ENCODE measurements around the gene GAPVD1.
"Not testable (repeated sequence)": the region's sequence is repeated elsewhere in the genome, so short reads cannot be mapped to it uniquely, and the experiment has no call there.

Gene GAPVD1

GRCh38 chr9:125370786-125371185, 109.2 kb downstream of the GAPVD1 start:
- no peak for DNase-seq (ENCODE audit: low read depth in 2 of 2)

DNA sequence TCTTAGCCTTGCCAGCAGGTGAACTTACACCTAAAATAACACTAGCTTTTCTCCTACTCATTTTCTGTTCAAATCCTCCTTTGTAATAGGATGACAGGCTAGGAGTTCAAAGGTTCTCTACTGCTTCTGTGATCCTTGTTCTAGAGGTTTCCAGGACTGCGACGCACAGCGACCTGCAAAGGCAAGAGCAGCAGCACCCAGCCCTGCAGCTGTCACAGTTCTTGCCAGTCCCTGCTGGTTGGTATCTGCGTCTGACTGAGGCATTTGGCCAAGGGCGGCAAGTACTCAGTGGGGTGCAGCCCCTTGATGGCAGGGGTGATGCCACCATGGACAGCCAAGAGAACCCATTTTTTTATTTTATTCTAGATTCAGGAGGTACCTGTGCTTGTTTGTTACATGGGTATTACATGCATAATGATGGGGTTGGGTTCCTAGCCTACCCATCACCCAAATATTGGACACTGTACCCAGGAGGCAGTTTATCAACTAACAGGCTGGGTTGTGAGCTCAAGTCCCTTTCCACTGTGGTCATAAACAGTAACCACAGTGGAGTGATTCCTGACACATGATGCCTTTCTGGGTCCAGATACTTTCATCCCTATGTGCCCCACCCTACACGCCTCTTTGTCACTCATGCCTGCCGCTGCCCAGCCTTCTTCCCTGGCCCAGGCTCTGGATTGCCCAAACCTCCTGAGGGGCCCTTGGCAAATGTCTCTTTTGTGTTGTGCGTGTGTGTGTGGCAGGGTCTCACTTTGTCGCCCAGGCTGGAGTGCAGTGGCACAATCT, 111.0 kb downstream of the GAPVD1 start:
- DNase-seq (ENCODE audit: low read depth in 2 of 2): no peak

DNA sequence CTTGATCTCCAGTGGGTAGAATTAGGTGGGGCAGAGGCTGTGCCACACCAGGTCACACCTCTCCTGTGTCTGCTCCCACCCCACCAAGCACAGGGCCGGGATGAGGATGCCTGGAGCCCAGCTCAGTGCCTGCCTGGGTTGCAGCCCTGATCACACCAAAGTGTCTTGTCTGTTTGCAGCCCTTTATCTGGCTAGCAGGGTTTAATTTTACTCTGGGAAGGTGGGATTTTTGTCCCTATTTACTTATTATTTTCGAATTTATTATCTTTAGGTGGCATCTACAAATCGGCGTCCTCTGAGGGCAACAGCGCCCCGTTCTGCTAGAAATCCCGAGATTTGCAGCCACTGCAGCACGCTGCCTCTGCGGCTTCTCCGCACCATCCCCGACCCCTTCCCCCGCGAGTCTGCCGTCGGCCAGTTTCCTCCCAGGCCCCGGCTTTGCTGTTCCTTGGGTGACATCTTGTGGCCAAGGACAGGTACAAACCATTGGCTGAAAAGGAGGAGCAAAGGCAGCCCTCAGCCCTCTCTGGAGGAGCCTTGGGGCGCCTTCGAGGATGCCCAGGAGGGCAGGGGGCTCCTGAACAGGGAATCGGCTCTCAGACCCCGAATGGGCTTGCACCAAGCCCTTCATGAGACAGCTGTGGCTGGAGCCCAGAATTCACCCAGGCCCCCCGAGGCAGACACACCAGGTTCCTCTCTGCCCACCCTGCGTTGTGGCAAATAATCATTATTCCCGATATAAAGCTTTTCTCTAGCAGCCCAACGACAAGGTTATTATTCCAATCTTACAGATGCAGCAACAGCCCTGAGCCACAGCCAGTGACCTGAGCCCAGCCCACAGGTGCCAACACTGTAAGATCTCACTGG, 113.0 kb downstream of the GAPVD1 start:
- peak; percentile 43 to 50 for DNase-seq (ENCODE audit: low read depth in 2 of 2)

DNA sequence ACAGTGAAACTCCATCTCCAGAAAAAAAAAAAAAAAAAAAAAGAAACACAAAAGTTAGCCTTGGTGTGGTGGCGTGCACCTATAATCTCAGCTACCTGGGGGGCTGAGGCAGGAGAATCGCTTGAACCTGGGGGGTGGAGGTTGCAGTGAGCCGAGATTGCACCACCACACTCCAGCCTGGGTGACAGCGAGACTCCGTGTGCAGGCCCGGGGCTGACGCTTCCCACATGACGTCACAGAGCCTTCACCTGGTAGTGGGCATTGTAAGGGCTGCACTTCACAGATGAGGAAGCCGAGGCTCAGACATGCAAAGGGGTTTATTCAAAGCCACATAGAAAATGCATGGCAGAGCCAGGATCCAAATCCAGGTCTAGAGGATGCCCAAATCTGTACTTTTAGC, 114.2 kb downstream of the GAPVD1 start:
- no peak for DNase-seq (ENCODE audit: low read depth in 2 of 2)

GRCh38 chr9:125376261-125377226, 114.9 kb downstream of the GAPVD1 start:
- no peak for DNase-seq (ENCODE audit: low read depth in 2 of 2)

DNA sequence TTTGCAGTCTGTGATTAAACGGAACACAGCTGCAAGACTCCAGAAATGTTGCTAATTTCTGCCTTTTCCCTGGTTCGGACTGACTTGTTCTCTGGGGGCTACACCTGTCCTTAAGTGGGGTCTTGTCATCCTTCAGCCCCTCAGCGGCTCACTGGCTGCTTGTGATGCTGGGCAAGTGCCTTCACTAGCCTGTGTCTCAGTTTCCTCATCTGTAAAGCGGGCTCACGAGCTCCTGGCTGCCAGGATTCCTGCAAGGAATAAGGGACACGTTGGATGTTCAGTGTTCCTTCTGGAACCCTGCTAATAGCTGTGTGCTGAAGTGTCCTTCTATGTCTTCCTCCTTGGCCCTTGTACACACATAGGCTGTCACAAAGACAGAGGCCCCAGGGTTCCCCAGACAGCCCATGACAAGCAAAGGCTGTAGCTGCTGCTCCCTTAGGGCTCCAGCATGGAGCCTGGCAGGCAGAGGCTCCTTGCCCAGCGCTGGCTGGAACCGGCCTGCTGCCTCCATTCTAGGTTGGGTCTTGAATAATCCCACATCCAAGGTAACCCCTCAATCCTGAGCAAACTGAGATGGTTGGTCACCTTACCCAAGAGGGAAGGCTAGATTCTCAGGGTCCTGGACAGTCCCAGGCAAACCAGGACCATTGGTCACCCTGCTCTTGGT, 116.1 kb downstream of the GAPVD1 start:
- no peak for DNase-seq (ENCODE audit: low read depth in 2 of 2)

DNA sequence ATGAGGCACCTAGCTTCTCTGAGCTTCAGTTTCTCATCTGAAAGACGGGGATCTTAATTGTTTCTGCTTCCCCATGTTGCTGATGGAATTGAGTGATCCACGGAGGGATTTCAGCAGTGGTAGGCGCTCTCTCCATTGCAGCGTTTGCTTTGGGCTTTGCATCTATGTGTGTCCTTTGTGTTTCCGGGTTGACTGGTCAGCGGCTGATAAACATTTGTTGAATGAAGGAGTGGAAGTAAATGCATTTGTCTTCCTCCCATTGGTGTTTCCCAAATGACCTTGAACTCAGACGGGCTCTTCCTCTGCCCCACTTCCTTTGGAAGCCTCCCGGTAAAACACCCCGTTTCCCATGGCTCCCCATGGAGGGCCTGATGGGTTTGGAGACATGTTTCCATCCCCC, 117.2 kb downstream of the GAPVD1 start:
- DNase-seq (ENCODE audit: low read depth in 2 of 2): no peak

DNA sequence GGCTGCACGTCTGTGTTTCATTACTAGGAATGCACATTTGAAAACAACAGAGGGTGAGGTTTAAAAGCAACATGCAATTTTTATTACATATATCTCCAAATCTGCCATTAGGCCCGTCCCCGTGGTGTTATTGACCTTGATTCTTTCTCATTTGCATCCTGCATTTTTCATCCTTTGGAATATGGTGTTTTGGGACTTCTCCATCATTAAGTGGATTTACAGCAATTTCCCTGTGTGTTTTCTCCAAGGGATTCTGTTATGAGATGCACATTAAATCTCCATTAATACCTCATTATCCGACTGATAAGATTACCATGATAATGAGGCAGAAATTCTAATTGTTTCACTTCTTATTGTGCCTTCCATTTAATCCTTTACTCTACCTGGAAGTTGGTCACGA, 117.6 kb downstream of the GAPVD1 start:
- DNase-seq (ENCODE audit: low read depth in 2 of 2): no peak

- DNase-seq (ENCODE audit: low read depth in 2 of 2): no peak
Measured at GRCh38 chr9:125380406-125380805, 118.8 kb downstream of the GAPVD1 start.

GRCh38 chr9:125387861-125388524, 126.4 kb downstream of the GAPVD1 start:
- no peak for DNase-seq (ENCODE audit: low read depth in 2 of 2)

DNA sequence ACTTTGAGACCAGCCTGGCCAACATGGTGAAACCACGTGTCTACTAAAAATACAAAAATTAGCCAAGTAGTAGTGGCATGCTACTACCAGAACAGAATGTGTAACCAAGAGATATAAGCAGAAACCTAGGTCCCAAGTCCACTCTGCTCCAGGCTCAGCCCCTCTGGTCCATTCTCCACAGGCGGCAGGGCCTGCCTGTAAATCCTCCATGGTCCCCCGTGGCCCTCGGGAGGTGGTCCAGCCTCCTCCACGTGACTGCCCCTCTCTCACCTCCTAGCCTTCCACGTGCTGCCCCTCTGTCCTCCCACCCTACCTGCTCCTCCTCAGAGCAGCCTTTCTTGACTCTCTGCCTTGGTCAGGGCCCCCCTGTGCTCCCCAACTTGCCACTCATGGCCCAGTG, 127.4 kb downstream of the GAPVD1 start:
- DNase-seq (ENCODE audit: low read depth in 2 of 2): no peak

GRCh38 chr9:125391704-125392103, 130.1 kb downstream of the GAPVD1 start:
- DNase-seq (ENCODE audit: low read depth in 2 of 2): no peak

- DNase-seq (ENCODE audit: low read depth in 2 of 2): no peak
Measured at GRCh38 chr9:125393426-125393825, 131.8 kb downstream of the GAPVD1 start.

DNA sequence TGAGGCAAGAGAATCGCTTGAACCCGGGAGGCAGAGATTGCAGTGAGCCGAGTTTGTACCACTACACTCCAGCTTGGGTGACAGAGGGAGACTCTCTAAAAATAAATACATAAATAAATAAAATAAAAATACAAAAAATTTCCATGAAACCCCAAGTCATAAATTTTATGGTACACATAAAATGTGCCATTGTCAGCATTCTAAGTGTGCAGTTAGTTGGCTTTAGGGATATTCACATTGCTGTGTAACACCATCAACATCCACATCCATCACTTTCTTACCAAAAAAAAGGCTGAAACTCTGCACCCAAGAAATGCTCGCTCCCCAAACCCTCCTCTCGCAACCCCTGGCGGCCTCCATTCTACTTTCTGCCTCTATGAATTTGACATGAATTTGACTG, 135.2 kb downstream of the GAPVD1 start:
- DNase-seq (ENCODE audit: low read depth in 2 of 2): no peak

- DNase-seq (ENCODE audit: low read depth in 2 of 2): no peak
Measured at GRCh38 chr9:125397736-125398135, 136.1 kb downstream of the GAPVD1 start.

GRCh38 chr9:125398243-125398642, 136.6 kb downstream of the GAPVD1 start:
- no peak for DNase-seq (ENCODE audit: low read depth in 2 of 2)

DNA sequence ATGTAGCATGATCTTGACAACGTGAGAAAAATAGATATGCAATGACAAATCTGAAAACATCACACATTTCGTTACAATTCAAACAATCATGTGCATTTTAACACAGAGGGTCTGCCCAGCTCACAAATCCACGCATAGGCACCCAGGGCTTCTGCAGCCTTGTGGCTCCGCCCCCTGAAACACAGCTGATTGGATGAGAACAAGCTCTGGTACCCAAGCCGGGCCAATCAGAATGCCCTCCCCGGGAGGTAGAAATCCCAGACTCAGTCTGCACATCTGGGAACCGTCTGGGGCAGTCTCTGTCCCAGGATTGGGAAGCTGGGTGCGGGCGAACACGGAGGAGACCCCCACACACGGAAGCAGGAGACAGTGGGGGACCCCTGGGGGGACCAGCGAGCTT, 137.5 kb downstream of the GAPVD1 start:
- DNase-seq (ENCODE audit: low read depth in 2 of 2): no peak

DNA sequence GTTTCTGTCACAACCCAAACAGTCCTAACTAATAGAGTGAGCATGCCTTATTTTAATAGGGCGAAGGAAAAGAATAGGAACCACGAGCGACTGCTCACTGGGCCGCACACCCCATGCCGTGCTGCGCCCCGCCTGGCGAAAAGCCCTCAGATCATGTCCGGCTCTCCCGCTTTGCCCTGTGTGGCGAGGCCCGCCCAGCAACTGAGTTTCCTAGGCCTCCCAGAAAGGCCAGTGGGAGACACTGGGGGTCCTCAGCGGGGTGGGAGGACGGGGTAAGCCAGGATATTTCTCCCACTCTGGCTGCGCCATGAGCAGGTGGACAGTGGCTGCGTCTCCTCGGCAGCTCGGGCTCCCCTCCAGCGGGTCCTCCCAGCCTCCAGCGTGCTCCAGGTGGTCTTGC, 138.0 kb downstream of the GAPVD1 start:
- no peak for DNase-seq (ENCODE audit: low read depth in 2 of 2)

DNA sequence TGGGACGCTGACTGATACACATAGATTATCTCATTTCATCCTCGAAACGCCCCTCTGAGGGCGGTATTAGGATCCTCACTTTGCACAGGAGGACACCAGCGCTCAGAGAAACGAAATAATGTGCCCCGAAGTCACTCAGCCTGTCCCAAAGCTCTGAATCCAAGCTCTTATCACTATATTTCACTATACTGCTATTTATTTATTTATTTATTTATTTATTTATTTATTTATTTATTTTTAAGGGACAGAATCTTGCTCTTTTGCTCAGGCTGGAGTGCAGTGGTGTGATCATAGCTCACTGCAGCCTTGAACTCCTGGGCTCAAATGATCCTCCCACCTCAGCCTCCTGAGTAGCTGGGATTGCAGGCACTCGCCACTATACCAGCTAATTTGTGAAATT, 138.6 kb downstream of the GAPVD1 start:
- DNase-seq (ENCODE audit: low read depth in 2 of 2): not testable (repeated sequence)
